Esophagus squamous epithelium (tissue), 5 donors: ENCODE results near the gene SPEG. TPM values are rescaled to one million over a fixed set of nuclear protein-coding genes. Genes with fewer than 3 reads are reported as not detected.

Source experiments
- DNase-seq: peaks from one replicate; lab custom pipeline; 2025; lab: John Stamatoyannopoulos, UW
- H3K27ac ChIP-seq, 4 donors: fragments of 200-600 bp; sonication (generic); one replicate each; pipeline ENCODE4 v1.5.1; 2016 to 2019; ENCODE audit warnings: mild to moderate bottlenecking in 1 of 4
- H3K27me3 ChIP-seq, 4 donors: fragments of 200-600 bp; sonication (generic); 1 replicate in 3 of 4; 2 replicates in 1 of 4; pipeline versions ENCODE4 v1.5.1 to v1.6.0; 2017 to 2021; ENCODE audit warnings: antibody characterized with exemption in 1 of 4
- H3K36me3 ChIP-seq, 3 donors: fragments of 200-600 bp; sonication (generic); one replicate each; pipeline ENCODE4 v1.5.1; 2016 to 2019
- H3K4me1 ChIP-seq, 3 donors: fragments of 200-600 bp; sonication (generic); one replicate each; pipeline ENCODE4 v1.5.1; 2017 to 2019
- H3K4me3 ChIP-seq, 4 donors: fragments of 200-600 bp; sonication (generic); 1 replicate in 3 of 4; 2 replicates in 1 of 4; pipeline ENCODE4 v1.5.1; 2016 to 2019; ENCODE audit warnings: mild to moderate bottlenecking in 2 of 4, moderate library complexity in 1 of 4
- H3K9me3 ChIP-seq, 3 donors: fragments of 200-600 bp; sonication (generic); one replicate each; pipeline ENCODE4 v1.5.1; 2016 to 2019
- POLR2A ChIP-seq, 4 donors: fragments of 450-650 bp; IDR thresholded peaks; one replicate each; pipeline ENCODE4 v1.6.1; 2017; ENCODE audit warnings: antibody characterized with exemption in 4 of 4, mild to moderate bottlenecking in 4 of 4, moderate library complexity in 3 of 4
- WGBS, 2 donors: methylation state at CpG; one replicate each; pipeline ENCODE4 v1.1.5; 2018; 5-methylcytosine and 5-hydroxymethylcytosine counted together
- intact Hi-C: fragments of 100-400 bp; cut with DNase I; formaldehyde crosslinking; loops from one replicate; pipeline ENCODE4 v1.15.0; 2022
- total RNA-seq, 4 donors: library from RNA; depleted of rRNA; stranded (reverse); fragments of >200 nt; gene quantifications; one replicate each; pipeline ENCODE4 v1.1.0, GENCODE V29; 2016
- TF ChIP-seq, protein P1 (sequence below), 6 experiments: fragments of 450-650 bp in 4 of 6; fragments of 200-600 bp in 2 of 6; sonication (generic) in 2 of 6; IDR thresholded peaks; one replicate each; pipeline ENCODE4 v1.5.1; 2016 to 2019; ENCODE audit warnings: antibody characterized with exemption in 6 of 6, mild to moderate bottlenecking in 4 of 6, moderate library complexity in 4 of 6
- donor health status: DM: yes; HTN: yes; CAD: no.

SPEG gene
- total RNA-seq, 4 donors from 2014 or later, result 3.8 to 29.0 (median 5.0) TPM

DNA sequence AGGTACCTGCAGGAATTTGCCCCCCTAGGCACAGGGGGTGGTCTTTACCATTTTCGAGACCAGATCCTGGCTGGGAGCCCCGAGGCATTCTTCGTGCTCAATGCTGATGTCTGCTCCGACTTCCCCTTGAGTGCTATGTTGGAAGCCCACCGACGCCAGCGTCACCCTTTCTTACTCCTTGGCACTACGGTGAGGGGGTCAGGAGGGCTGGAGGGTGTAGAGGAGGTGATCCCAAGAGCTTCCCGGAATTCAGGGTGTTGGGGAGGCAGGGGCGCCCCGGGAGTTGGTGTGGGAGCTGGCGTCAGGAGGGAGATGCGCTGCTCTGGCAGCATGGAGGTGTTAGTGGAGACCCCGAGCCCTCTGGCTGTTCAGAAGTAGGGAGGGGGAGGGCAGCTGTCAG, 67.2 kb downstream of the SPEG start:
- no peak for DNase-seq
- peaks cover 8 to 30% (median 18%) of the 10 kb centered on the region in 3 donors for H3K4me1 ChIP-seq
- intact Hi-C loops, result no loop called here
- H3K9me3 ChIP-seq, result no peaks in the 10 kb centered on the region
- peaks cover 0 to 57% (median 0%) of the 10 kb centered on the region in 3 donors for H3K36me3 ChIP-seq
- no peak for TF ChIP-seq POLR2A (IDR thresholded peaks at IDR 0.05)
- TF ChIP-seq, protein P1, sequence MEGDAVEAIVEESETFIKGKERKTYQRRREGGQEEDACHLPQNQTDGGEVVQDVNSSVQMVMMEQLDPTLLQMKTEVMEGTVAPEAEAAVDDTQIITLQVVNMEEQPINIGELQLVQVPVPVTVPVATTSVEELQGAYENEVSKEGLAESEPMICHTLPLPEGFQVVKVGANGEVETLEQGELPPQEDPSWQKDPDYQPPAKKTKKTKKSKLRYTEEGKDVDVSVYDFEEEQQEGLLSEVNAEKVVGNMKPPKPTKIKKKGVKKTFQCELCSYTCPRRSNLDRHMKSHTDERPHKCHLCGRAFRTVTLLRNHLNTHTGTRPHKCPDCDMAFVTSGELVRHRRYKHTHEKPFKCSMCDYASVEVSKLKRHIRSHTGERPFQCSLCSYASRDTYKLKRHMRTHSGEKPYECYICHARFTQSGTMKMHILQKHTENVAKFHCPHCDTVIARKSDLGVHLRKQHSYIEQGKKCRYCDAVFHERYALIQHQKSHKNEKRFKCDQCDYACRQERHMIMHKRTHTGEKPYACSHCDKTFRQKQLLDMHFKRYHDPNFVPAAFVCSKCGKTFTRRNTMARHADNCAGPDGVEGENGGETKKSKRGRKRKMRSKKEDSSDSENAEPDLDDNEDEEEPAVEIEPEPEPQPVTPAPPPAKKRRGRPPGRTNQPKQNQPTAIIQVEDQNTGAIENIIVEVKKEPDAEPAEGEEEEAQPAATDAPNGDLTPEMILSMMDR (IDR thresholded peaks at IDR 0.05), result no peak
- no peak overlapping the region for H3K27ac ChIP-seq
- WGBS, 2 donors, result 92 to 100% methylated on average over 1 to 9 of the region's 14 CpGs
- no peak overlapping the region for H3K4me3 ChIP-seq
- peaks cover 0 to 12% (median 0%) of the 10 kb centered on the region in 4 donors for H3K27me3 ChIP-seq

GRCh38 chr2:219502618-219503017, 68.0 kb downstream of the SPEG start:
- no peak for DNase-seq
- H3K27me3 ChIP-seq, result peaks cover 0 to 4% (median 0%) of the 10 kb centered on the region in 4 donors
- H3K4me1 ChIP-seq, result peaks cover 1 to 22% (median 10%) of the 10 kb centered on the region in 3 donors
- H3K4me3 ChIP-seq, result no peak overlapping the region
- intact Hi-C loops, result no loop called here
- H3K36me3 ChIP-seq, result peaks cover 0 to 61% (median 0%) of the 10 kb centered on the region in 3 donors
- TF ChIP-seq, protein P1 (IDR thresholded peaks at IDR 0.05), result no peak
- TF ChIP-seq POLR2A (IDR thresholded peaks at IDR 0.05), result no peak
- no peaks in the 10 kb centered on the region for H3K9me3 ChIP-seq
- no peak overlapping the region for H3K27ac ChIP-seq

DNA sequence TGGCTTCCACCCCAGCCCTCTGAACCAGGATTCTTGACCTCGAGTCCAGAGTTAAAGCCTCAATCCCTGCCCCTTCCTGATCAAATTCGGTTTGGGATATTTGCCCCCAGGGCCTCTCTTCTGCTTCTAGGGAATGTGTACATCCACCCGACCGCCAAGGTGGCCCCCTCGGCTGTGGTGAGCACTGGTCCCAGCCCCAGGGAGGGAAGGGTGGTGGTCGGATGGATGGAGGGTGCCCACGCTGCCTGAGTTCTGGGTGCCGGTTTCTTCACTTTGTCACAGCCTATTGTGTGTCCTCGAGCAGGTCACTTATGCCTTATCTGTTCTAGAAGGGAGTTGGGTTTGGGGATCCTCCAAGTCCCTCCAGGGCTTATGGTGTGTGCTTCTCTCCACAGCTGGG, 70.9 kb downstream of the SPEG start:
- WGBS, 2 donors, result 83 to 85% methylated on average over 7 of the region's 9 CpGs
- no peak for DNase-seq

DNA sequence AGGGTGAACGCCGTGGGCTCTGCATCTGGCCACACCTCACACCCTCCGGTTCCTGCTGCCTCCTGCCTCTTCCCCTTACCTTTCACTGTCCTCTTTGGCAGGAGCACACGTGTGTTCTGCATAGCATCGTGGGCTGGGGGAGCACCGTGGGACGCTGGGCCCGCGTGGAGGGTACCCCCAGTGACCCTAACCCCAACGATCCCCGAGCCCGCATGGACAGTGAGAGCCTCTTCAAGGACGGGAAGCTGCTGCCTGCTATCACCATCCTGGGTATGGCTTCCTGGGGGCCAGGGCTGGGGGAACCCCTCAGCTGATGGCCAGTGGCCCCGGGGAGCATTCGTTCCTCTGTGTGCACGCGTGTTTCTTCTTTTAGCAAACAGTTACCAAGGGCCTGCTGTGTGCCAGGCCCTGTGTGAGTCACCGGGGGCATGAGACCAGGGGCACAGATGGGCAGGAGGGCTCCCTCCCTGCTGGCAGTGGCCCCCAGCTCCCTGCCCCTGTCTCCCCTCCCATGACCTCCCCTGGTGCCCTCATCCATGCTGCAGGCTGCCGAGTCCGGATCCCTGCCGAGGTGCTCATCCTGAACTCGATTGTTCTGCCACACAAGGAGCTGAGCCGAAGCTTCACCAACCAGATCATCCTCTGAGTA, 71.6 kb downstream of the SPEG start:
- TF ChIP-seq, protein P1 (IDR thresholded peaks at IDR 0.05), result no peak
- TF ChIP-seq POLR2A (IDR thresholded peaks at IDR 0.05), result no peak
- Histone ChIP-seq H3K4me1 (peaks cover 13 to 29% (median 14%) of the 10 kb centered on the region in 3 donors), H3K4me3 (no peak overlapping the region), H3K36me3 (peaks cover 0 to 59% (median 0%) of the 10 kb centered on the region in 3 donors), H3K27me3 (peaks cover 0 to 33% (median 5%) of the 10 kb centered on the region in 4 donors), H3K27ac (no peak overlapping the region), H3K9me3 (no peaks in the 10 kb centered on the region)
- intact Hi-C loops, result no loop called here
- no peak for DNase-seq
- WGBS, 2 donors, result 78 to 80% methylated on average over 3 to 4 of the region's 23 CpGs

More for the DNA sequence above, 70.9 kb downstream of the SPEG start:
- Histone ChIP-seq H3K4me1 (peaks cover 13 to 27% (median 14%) of the 10 kb centered on the region in 3 donors), H3K27ac (no peak overlapping the region), H3K27me3 (peaks cover 0 to 26% (median 1%) of the 10 kb centered on the region in 4 donors), H3K9me3 (no peaks in the 10 kb centered on the region), H3K36me3 (peaks cover 0 to 61% (median 0%) of the 10 kb centered on the region in 3 donors), H3K4me3 (no peak overlapping the region)
- no peak for TF ChIP-seq POLR2A (IDR thresholded peaks at IDR 0.05)
- TF ChIP-seq, protein P1 (IDR thresholded peaks at IDR 0.05), result no peak
- intact Hi-C loops, result no loop called here

GRCh38 chr2:219506802-219507526, 72.3 kb downstream of the SPEG start:
- WGBS, 2 donors, result 50 to 60% methylated on average over 1 to 2 of the region's 17 CpGs
- Histone ChIP-seq H3K27me3 (peaks cover 0 to 40% (median 5%) of the 10 kb centered on the region in 4 donors), H3K9me3 (no peaks in the 10 kb centered on the region), H3K4me1 (peaks cover 13 to 29% (median 14%) of the 10 kb centered on the region in 3 donors), H3K4me3 (no peak overlapping the region), H3K27ac (no peak overlapping the region), H3K36me3 (peaks cover 0 to 52% (median 0%) of the 10 kb centered on the region in 3 donors)
- TF ChIP-seq POLR2A (IDR thresholded peaks at IDR 0.05), result no peak
- TF ChIP-seq, protein P1 (IDR thresholded peaks at IDR 0.05), result no peak
- no peak for DNase-seq
- intact Hi-C loops, result no loop called here
